Mesothelial cell of epicardium (in vitro differentiated cells): Measurements from ENCODE around the gene ENDOU. TPM values are rescaled to one million over a fixed set of nuclear protein-coding genes. Genes with fewer than 3 reads are reported as not detected.

ENCODE experiments used
- DNase-seq, 2 experiments: peaks; one replicate each; pipeline ENCODE4 v3.0.0; 2021; ENCODE audit warnings: low spot score in 2 of 2; ENCODE audit not compliant: unreplicated experiment in 2 of 2
- H3K27ac Mint-ChIP-seq: 2 replicates; pipeline ENCODE4 v1.8.0; 2021; ENCODE audit warnings: mixed read lengths
- H3K27me3 Mint-ChIP-seq: 2 replicates; pipeline ENCODE4 v1.8.0; 2021; ENCODE audit warnings: low read depth, mixed read lengths
- H3K36me3 Mint-ChIP-seq: 2 replicates; pipeline ENCODE4 v1.8.0; 2021; ENCODE audit warnings: mixed read lengths
- H3K4me1 Mint-ChIP-seq: 2 replicates; pipeline ENCODE4 v1.8.0; 2021; ENCODE audit warnings: mixed read lengths
- H3K4me3 Mint-ChIP-seq: 2 replicates; pipeline ENCODE4 v1.8.0; 2021; ENCODE audit warnings: mild to moderate bottlenecking, moderate library complexity, mixed read lengths
- H3K9me3 Mint-ChIP-seq: 2 replicates; pipeline ENCODE4 v1.8.0; 2021; ENCODE audit warnings: mixed read lengths
- CTCF ChIP-seq: fragments of 200-600 bp; sonication (generic); IDR thresholded peaks from one replicate; pipeline ENCODE4 v1.5.0; 2021; ENCODE audit warnings: antibody characterized with exemption; ENCODE audit not compliant: unreplicated experiment
- total RNA-seq: library from RNA; stranded (reverse); gene quantifications from 3 replicates; pipeline ENCODE4 v1.2.1, GENCODE V29; 2021

Gene ENDOU
- total RNA-seq, 1 donor from 2014 or later: 0.51 TPM

- no peaks in the 10 kb centered on the region for H3K27me3 Mint-ChIP-seq
Observed at GRCh38 chr12:47730341-47730744, 5.1 kb upstream of the ENDOU start.

DNA sequence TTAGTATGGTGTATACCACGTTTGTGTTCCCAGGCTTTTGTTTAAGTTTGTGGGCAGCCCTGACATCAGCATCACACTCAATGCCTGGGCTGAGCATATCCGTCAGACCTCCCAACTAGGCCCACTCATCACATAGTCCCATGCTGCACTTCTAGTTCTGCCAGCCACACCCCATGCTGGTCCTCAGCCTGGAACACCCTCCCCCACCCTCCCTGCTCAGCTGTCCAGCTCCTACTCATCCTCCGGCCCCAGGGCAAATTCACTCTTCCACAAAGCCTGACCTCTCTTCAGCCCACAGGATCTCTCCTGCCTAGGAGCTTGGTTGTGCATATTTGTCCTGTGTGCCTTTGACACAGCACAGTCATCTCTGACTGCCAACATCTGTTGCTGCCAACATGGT lies 3.9 kb upstream of the ENDOU start:
- Mint-ChIP-seq H3K36me3 (no peaks in the 10 kb centered on the region), H3K27ac (no peak overlapping the region), H3K4me1 (peaks cover 36% of the 10 kb centered on the region), H3K27me3 (no peaks in the 10 kb centered on the region), H3K9me3 (no peaks in the 10 kb centered on the region), H3K4me3 (no peak overlapping the region)
- no peak for TF ChIP-seq CTCF
- no peak for DNase-seq

More at GRCh38 chr12:47730341-47730744, 5.1 kb upstream of the ENDOU start:
- Mint-ChIP-seq H3K27ac (peak overlapping the region; percentile 88), H3K9me3 (no peaks in the 10 kb centered on the region), H3K36me3 (no peaks in the 10 kb centered on the region), H3K4me1 (peaks cover 42% of the 10 kb centered on the region), H3K4me3 (no peak overlapping the region)
- DNase-seq: no peak
- no peak for TF ChIP-seq CTCF

DNA sequence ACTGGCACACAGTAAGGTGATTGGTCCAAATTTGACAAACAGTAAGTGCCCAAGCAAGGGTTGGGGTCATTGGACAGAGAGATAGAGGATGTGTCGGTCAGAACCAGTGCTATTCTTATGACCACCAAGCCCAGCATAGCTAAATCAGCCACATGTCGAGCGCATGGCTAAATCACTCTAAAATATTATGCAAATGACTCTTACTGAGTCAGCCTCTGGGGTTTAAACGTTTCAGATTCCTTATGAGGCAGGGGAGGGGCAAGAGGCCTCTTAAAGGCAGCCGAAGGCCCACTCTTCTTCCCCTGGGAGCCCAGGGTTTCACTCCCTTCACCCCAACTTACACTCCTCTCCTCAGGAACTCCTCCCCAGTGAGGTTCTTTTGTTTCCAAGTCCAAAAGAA lies 603 bp upstream of the ENDOU start:
- H3K4me3 Mint-ChIP-seq: no peak overlapping the region
- H3K9me3 Mint-ChIP-seq: no peaks in the 10 kb centered on the region
- H3K4me1 Mint-ChIP-seq: peaks cover 54% of the 10 kb centered on the region
- no peaks in the 10 kb centered on the region for H3K27me3 Mint-ChIP-seq
- DNase-seq: no peak
- H3K27ac Mint-ChIP-seq: peak overlapping the region; percentile 57
- no peak for TF ChIP-seq CTCF
- H3K36me3 Mint-ChIP-seq: no peaks in the 10 kb centered on the region

GRCh38 chr12:47722941-47723631 lies 2.2 kb downstream of the ENDOU start:
- Mint-ChIP-seq H3K27me3 (no peaks in the 10 kb centered on the region), H3K9me3 (no peaks in the 10 kb centered on the region), H3K27ac (peak overlapping the region; percentile 71), H3K4me3 (no peak overlapping the region), H3K4me1 (peaks cover 41% of the 10 kb centered on the region), H3K36me3 (no peaks in the 10 kb centered on the region)
- no peak for DNase-seq
- TF ChIP-seq CTCF: no peak

DNA sequence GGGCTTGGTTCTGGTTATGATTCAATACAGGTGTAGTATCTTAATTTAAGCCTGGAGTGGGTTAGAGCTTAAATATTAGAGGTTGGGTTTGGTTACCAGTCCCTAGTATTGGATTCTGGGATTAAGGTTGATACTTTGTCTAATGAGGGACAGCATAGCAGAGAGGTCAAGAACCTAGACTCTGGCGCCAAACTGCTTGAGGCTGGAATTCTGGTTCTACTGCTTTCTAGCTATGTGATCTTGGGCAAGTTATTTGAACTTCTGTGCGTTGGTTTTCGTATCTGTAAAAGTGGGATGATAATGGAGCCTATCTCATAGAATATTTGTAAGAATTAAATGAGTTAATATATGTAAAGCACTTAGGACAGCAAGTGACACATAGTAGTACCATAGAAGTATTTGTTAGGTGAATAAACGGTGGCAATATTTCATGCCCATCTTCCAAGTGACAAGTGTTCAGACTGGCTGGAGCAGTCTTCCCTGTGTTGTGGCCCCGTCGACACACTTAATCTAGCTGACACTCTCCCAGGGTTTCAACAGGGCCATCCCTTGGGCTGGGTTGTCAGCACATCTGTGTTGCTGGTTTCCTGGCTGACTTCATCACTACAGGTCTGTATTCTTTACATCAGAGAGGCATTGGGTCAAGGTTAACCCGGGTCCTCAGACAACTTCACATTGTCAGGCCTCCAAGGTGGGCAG lies 3.0 kb downstream of the ENDOU start:
- no peak for DNase-seq
- TF ChIP-seq CTCF: no peak
- Mint-ChIP-seq H3K27ac (peak overlapping the region; percentile 71), H3K9me3 (no peaks in the 10 kb centered on the region), H3K36me3 (no peaks in the 10 kb centered on the region), H3K4me3 (no peak overlapping the region), H3K27me3 (no peaks in the 10 kb centered on the region), H3K4me1 (peaks cover 49% of the 10 kb centered on the region)
